GM19455 (cell line): ENCODE results near the gene TLK1.

Source experiments
- ATAC-seq: cut with Tn5 transposase; IDR thresholded peaks from one replicate; pipeline ENCODE4 v1.9.1; 2021; ENCODE audit not compliant: unreplicated experiment

TLK1 gene

DNA sequence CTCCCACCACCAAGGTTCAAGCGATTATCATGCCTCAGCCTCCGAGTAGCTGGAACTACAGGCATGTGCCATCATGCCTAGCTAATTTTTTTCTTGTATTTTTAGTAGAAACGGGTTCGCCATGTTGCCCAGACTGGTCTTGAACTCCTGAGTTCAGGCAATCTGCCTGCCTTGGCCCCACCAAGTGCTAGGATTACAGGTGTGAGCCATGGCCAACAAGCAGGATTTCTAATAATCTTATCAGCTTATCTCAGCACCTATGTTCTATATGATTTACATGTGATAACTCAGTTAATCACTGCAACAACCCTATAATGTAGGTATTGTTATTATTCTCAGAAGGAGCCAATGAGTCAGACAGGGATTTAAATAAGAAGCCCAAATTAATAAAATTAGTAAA, 151.3 kb downstream of the TLK1 start:
- ATAC-seq = no peak

DNA sequence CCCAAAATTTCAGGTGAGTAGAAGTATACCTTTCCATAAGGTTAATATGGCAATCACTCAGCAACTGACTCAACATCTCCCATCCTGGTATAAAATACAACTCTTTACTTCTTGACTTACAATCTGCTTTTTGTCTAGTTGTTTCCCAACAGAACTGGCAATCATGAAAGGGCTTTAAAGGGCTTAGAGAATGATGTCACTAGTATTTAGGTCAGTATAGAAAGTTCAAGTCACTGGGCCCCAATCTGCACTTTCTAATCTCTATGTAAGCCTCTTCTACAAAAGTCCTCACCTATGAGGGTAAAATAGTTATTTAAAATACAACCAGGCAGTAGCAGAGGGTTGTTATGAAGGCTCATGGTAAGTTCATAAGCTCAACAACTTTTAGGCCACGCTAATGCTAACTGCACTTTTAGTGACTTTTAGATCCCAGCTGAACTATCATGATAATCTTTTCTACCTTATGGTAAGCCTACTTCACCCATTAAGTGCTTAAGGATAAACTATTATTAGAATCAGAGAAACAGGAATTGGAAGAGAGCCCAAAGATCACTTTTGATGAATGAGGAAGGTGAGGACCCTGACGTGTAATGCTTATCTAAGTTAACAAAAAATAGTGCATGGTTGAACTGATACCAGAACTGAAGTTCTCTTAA, 152.0 kb downstream of the TLK1 start:
- ATAC-seq = no peak

GRCh38 chr2:171004833-171005232, 155.9 kb downstream of the TLK1 start:
- no peak for ATAC-seq

GRCh38 chr2:171004363-171004762, 156.3 kb downstream of the TLK1 start:
- ATAC-seq = no peak

GRCh38 chr2:170999654-171000053, 161.0 kb downstream of the TLK1 start:
- no peak for ATAC-seq

GRCh38 chr2:170997893-170998597, 162.6 kb downstream of the TLK1 start:
- no peak for ATAC-seq

DNA sequence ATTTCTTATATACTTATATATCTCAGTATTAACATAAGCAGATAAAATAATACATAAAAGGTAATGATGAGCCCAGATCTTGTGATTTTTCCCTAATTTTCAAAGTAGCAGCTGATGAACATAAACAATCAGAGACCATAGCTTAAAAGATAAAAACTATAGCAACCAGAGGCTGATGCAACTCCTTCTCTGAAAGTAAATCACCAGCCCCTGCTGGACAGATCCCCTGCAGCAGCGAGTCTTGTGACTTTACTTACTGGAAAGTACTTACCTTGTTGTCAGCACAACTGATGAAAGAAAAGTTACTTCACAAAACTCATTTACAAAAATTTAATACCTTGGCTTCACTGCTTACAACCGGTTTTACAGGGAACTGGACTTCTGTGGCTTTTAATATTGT, 164.4 kb downstream of the TLK1 start:
- no peak for ATAC-seq

GRCh38 chr2:170991398-170992182, 169.1 kb downstream of the TLK1 start:
- no peak for ATAC-seq

DNA sequence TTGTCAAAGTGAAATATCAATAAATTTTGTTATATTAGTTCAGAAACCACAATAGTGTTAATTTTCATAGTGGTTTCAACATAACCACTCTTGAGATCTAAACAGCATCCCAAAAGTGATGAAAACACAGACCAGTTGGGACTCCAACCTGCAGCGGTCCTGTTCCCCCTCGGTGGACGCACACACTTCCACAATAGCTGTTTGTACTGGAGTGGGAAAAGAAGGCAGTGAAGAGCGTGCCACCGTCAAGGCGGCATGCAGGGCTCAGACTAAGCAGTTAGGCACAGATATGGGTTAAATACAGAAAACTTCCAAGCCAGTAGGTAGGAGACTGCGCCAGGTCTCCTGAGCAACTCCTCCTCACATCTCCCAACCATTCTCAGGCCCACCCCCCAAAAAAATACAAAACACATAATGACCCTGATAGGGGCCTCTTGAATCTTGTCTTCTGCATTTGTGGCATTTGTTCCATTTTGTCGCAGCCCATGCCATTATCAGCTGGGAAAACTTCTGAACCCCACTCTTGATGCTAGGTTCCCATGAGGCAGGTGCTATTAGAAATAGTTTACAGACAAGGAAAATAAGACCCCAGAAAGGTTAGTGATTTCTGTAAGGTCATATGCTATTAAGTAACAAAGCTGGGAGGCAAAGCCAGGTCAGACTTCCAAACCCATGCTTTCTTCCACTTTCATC, 174.0 kb downstream of the TLK1 start:
- ATAC-seq = no peak

DNA sequence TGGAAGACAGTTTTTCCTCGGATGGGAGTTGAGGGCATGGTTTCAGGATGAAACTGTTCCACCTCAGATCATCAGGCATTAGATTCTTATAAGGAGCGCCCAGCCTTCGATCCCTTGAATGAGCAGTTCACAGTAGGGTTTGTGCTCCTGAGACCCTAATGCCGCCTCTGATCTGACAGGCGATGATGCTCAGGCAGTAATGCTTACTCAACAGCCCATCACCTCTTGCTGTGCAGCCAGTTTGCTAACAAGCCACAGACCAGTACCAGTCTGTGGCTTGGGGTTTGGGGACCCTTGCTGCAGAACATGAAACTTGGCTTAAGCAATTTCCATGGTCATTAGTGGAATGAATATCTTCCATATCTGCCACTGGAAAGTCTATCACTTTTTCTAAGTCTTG, 175.3 kb downstream of the TLK1 start:
- ATAC-seq = no peak

- no peak for ATAC-seq
Observed at GRCh38 chr2:170984079-170984478, 176.6 kb downstream of the TLK1 start.

- ATAC-seq = no peak
Observed at GRCh38 chr2:170975943-170976270, 184.8 kb downstream of the TLK1 start.

DNA sequence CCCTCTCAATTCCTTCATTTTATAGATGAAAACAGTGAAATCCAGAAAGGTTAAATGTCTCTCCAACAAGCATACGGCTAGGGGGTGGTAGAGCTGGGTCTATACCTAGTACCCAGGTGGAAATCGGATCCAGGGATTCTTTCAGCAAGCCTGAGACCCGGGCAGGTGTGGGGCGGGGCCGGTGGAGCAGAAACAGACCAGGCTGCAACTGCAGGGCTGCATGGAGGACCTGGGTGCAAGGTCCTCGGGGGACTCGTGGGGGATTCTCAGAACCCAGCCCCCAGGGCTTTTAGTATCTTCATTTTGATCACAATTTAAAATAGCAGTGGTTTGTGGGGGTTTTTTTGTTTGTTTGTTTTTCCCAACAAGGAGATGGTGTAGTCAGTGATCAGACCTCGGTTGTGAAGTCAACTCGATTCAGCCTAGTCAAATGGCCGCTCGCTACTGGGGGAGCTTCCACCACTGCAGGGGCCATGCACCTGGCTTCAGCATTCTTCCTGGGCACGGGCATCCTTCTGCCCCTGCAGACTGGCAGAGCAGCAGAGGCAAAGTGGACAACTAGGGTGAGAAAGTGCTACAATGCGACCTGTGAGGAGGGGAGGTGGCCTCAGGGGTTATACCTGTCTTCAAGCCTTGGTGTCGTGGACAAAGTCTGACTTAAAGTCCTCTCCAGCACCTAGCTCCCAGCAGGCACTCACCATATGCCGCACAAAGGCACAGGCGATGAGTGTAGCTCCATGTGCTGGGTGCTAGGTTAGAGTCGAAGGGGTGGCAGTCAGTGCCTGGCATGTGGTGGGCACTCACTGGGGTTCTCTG, 185.4 kb downstream of the TLK1 start:
- ATAC-seq = no peak

DNA sequence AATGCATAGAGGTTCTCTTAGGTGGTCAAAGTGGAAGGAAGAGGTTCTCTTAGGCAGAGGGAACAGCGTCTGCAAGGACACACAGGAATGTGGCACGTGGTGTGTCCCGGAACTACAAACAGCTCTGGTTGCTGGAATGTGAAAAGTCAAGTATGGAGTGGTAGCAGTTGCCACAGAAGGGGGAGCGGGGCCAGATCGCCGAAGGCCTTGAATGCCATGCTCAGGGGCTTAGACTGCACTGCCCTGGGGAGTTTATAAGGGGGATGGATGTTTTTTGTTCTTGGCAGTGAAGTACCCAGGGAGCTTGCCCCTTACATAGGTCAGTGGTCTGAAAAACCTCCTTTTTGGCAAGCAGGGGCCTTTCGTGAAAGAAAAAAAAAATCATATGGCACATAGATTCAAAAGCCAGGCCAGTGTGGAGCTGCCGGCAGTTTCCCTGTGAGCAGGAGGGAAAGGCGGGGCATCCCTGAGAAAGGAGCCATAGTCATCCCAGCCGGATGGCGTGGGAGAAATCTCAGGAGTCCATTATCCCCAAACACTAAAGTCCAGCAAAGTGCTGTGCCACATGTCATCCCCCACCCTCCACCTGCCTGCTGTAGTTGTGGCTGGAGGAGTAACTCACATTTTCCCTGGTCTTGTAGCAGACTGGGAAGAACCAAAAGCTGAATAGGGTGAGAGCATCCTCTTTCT, 186.2 kb downstream of the TLK1 start:
- ATAC-seq = no peak

GRCh38 chr2:170973492-170974303, 187.0 kb downstream of the TLK1 start:
- ATAC-seq = peak; percentile 91

GRCh38 chr2:170973225-170973491, 187.5 kb downstream of the TLK1 start:
- no peak for ATAC-seq

DNA sequence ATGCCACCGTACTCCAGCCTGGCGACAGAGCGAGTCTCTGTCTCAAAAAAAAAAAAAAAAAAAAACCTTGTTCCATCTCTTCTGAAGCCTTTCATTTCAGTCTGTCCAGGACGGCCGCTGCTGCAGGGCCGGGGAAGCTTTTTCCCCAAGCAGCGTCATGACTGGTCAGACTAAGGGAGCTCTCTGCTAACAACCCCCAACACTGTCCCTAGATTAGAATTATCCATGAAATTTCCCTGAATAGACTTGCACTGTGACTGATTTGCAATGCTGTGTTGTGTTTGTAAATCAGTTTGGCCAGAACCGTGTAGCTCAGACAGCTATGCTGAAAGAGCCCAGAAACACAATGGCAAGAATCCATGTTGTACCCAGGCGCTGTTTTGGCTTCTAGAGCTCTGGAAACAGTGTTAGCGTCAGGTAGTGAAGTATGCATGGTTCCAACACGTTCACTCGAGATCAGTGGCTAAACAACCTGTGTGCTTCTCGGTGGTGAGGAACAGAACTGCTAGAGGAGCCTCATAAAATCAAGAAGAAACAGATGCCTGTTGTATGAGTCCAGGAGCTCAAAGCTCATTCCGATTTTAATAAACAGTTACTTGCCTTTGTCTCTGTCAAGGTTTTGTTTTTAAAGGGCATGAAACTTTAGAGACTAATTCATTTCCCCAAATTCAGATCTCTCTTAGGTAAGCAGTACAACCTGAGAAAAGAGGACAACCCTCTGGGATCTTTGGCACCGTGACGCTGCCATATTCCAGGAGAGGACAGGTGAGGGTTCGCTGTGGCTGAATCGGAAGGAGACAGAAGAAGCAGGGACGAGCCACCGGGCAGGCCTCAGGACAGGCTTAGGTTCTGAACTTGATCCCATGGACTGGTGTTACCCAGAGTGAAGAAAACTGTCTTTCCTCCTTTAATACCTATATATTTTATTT, 188.1 kb downstream of the TLK1 start:
- no peak for ATAC-seq

DNA sequence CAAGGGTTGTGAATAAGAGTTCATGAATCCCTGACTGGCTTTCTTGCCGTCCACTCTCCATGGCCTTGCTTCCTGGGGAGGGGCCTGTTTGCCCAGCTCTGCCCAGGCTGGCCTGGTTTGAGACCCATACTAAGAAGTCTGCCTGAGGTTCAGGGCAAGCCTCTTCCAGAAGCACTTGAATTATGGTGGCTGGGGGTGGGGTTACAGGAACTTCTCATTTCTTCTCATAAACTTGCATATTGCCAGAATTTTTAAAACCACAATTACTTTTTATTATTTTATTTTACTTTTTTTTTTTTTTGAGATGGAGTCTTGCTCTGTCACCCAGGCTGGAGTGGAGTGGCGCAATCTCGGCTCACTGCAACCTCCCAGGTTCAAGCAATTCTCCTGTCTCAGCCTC, 189.6 kb downstream of the TLK1 start:
- ATAC-seq = no peak
